ENCODE measurements around the gene RMRP. TPM values are rescaled to one million over a fixed set of nuclear protein-coding genes. Genes with fewer than 3 reads are reported as not detected.

RMRP gene
- total RNA-seq, 4 donors from 2014 or later = 3,539 to 11,174 (median 6,303) TPM

DNA sequence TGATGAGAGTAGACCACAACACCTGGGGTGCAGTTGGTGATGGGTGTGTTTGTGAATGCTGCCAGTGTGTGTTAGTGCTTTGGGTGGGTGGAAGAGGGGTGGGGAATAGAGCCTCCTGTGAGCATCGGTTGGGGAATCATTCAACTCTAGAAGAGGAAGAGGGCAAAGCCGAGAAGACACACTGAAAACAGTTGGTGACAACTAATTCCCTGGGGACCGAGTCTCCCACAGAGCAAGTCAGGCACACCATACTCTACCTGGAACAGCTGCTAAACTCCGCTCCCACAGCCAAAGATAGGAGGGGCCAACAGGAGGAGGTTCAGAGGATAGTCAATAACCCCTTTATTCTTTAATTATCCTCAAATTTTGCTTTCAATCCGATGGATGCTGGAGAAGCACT lies 8.7 kb upstream of the RMRP start:
- 91% methylated on average over 5 of the region's 5 CpGs for WGBS, 2 donors
- no peaks in the 10 kb centered on the region for H3K9me3 ChIP-seq
- peaks cover 9 to 11% of the 10 kb centered on the region in 2 donors for H3K4me1 ChIP-seq
- no peak for TF ChIP-seq POLR2A (IDR thresholded peaks at IDR 0.05)
- TF ChIP-seq, protein P1, sequence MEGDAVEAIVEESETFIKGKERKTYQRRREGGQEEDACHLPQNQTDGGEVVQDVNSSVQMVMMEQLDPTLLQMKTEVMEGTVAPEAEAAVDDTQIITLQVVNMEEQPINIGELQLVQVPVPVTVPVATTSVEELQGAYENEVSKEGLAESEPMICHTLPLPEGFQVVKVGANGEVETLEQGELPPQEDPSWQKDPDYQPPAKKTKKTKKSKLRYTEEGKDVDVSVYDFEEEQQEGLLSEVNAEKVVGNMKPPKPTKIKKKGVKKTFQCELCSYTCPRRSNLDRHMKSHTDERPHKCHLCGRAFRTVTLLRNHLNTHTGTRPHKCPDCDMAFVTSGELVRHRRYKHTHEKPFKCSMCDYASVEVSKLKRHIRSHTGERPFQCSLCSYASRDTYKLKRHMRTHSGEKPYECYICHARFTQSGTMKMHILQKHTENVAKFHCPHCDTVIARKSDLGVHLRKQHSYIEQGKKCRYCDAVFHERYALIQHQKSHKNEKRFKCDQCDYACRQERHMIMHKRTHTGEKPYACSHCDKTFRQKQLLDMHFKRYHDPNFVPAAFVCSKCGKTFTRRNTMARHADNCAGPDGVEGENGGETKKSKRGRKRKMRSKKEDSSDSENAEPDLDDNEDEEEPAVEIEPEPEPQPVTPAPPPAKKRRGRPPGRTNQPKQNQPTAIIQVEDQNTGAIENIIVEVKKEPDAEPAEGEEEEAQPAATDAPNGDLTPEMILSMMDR (IDR thresholded peaks at IDR 0.05) = no peak
- H3K27me3 ChIP-seq = no peaks in the 10 kb centered on the region
- no peak overlapping the region for H3K4me3 ChIP-seq (replicated peaks in 1 of 3)
- no peak overlapping the region for H3K27ac ChIP-seq
- no peak for DNase-seq
- no peaks in the 10 kb centered on the region for H3K36me3 ChIP-seq
- intact Hi-C loops (cut with DNase I) = no loop called here

DNA sequence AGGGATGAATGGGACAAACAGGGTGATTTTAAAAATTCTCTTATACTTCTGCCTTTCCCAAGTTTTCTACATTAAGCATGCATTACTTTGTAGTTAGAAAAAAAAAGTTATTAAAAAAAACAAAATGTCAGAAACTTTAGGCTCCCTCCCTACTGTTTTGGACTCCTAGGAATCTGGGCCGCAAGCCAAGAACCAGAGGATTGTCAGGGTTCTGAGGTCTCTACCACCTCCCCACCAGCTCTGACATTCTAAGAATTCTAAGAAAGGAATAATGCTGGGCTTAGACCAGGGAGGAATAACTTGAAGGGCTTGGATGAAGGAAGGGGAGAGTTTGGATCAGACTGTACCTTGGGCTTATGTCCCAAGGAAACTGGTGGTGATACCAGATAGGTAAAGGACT lies 8.2 kb upstream of the RMRP start:
- Histone ChIP-seq H3K27me3 (no peaks in the 10 kb centered on the region), H3K4me1 (peaks cover 9 to 11% of the 10 kb centered on the region in 2 donors), H3K9me3 (no peaks in the 10 kb centered on the region), H3K27ac (no peak overlapping the region), H3K4me3 (replicated peaks in 1 of 3) (no peak overlapping the region), H3K36me3 (peaks cover 0 to under 1% of the 10 kb centered on the region in 2 donors)
- 58 to 67% methylated on average over 1 of the region's 1 CpG for WGBS, 2 donors
- intact Hi-C loops (cut with DNase I) = no loop called here
- DNase-seq = peak in 1 of 2 donors; percentile 39
- TF ChIP-seq, protein P1 (IDR thresholded peaks at IDR 0.05) = no peak
- no peak for TF ChIP-seq POLR2A (IDR thresholded peaks at IDR 0.05)

DNA sequence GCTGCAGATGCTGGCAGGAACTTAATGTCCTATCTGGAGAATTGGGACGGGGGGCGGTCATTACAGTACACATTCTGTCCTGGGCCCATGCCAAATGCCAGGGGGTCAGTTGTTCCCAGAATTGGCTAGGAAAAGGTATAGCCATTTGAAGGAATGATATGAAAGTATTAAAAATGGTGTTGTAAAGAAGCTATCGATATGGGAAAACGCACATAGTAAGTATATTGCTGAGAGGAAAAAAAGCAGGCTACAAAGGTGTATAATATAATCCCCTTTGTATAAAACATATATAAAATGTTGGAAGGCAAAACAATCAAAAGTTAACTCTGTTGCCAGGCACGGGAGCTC lies 7.6 kb upstream of the RMRP start:
- H3K27ac ChIP-seq = no peak overlapping the region
- H3K4me3 ChIP-seq (replicated peaks in 1 of 3) = peak overlapping the region in 2 of 3 donors; percentile 31 to 41

DNA sequence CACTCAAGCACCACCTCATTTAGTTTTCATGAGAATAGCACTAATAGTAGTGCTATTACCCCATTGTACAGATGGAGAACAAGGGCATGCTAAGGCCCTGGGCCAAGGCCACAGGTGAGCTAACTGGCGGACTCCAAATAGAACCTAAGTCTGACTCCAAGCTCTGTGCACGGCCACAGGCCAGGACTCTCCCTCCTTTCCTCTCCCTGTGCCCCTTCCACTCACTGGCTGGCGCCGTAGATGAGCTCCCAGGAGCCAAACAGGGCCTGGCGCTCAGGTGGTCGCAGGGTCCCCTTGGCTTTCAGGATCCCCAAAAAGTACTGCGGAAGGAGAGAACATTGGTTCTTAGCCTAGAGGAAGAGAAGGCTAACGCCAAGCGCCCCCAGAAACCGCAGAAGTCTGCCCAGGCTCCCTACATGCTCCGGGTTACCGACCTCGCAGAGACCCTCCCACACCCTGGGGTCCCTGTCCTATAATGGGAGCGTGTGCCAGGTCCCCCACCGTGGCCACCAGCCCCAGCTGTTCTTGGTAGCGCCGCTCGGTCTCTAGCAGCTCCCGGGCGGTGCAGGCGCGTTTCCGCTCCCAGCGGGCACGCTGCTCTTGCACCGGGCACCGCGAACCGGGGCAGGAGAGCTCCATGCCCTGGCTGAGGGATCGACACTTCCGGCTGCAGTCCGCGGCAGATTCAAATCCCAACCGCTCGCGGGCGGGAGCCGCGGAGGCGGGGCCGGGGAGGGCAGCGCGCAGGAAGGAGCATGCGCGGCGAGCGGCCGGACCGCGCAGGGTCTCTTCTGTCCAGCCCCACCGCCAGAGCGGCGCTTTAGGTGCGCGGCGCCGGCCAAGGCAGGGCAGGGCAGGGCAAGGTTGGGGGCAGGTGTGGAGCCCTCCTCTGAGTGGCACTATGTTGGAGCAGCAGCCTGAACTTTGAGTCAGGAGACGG lies 7.0 kb upstream of the RMRP start, which contains the start of gene ARHGEF39:
Gene ARHGEF39 (minus strand): TSS at position 665 of the 940 bp plus-strand sequence. CDS start 26 bp downstream, at position 639.
- H3K4me3 ChIP-seq (replicated peaks in 1 of 3) = peak within 1 kb of the TSS; percentile 31 to 41 (median 38)
- TF ChIP-seq POLR2A (IDR thresholded peaks at IDR 0.05) = peak in 1 of 2 donors; percentile 53
- TF ChIP-seq, protein P1 (IDR thresholded peaks at IDR 0.05) = peak in 1 of 6 experiments; percentile 17
- intact Hi-C loops (cut with DNase I) = no loop called here
- H3K9me3 ChIP-seq = no peaks in the 10 kb centered on the region
- peak within 1 kb of the TSS in 1 of 3 donors; percentile 15 for H3K27ac ChIP-seq
- H3K27me3 ChIP-seq = no peaks in the 10 kb centered on the region
- H3K36me3 ChIP-seq = peaks cover 0 to 4% of the 10 kb centered on the region in 2 donors
- peaks cover 9 to 21% of the 10 kb centered on the region in 2 donors for H3K4me1 ChIP-seq
- WGBS, 2 donors = 26 to 31% methylated on average over 13 to 16 of the region's 58 CpGs
- DNase-seq = peak; percentile 74 to 78

More for the DNA sequence above, 7.6 kb upstream of the RMRP start:
- H3K9me3 ChIP-seq = no peaks in the 10 kb centered on the region
- TF ChIP-seq POLR2A (IDR thresholded peaks at IDR 0.05) = no peak
- TF ChIP-seq, protein P1 (IDR thresholded peaks at IDR 0.05) = no peak
- no peak for DNase-seq
- WGBS, 2 donors = 41 to 43% methylated on average over 5 of the region's 5 CpGs
- no peaks in the 10 kb centered on the region for H3K27me3 ChIP-seq
- H3K36me3 ChIP-seq = peaks cover 0 to 4% of the 10 kb centered on the region in 2 donors
- peaks cover 9 to 14% of the 10 kb centered on the region in 2 donors for H3K4me1 ChIP-seq
- intact Hi-C loops (cut with DNase I) = no loop called here

DNA sequence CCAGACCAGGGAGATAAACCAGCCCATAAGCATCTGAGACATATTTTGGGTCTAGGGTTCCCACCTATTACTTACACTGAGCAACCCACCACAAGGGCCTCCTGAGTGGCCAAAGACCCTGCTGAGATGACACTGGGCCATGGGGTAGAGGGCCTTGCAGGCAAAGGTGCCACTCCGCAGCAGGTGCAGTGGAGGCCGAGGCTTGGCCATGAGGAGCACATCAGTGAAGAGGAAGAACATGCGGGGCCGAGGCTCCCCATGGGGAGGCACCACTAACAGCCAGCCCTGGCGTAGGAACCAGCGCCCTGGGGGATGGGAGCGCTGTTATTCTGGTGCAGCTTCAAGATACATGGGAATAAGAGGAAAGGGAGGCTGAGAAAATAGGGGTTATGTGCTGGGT lies 4.6 kb upstream of the RMRP start:
- Histone ChIP-seq H3K4me3 (replicated peaks in 1 of 3) (no peak overlapping the region), H3K27me3 (no peaks in the 10 kb centered on the region), H3K36me3 (peaks cover 0 to 4% of the 10 kb centered on the region in 2 donors), H3K4me1 (peaks cover 16 to 26% of the 10 kb centered on the region in 2 donors), H3K9me3 (no peaks in the 10 kb centered on the region), H3K27ac (no peak overlapping the region)
- intact Hi-C loops (cut with DNase I) = no loop called here
- TF ChIP-seq POLR2A (IDR thresholded peaks at IDR 0.05) = no peak
- TF ChIP-seq, protein P1 (IDR thresholded peaks at IDR 0.05) = no peak
- WGBS, 2 donors = 95 to 100% methylated on average over 7 of the region's 7 CpGs
- no peak for DNase-seq
